ENCODE measurements around the gene PIK3R2. TPM values are rescaled to one million over a fixed set of nuclear protein-coding genes. Genes with fewer than 3 reads are reported as not detected.
A peak's percentile ranks its signal among the peaks of the same experiment; 100 is the strongest.

The PIK3R2 gene
- total and polyA plus RNA-seq, 2 experiments from 2014 or later: 8.5 to 66.6 TPM

- no peaks in the 10 kb centered on the region for H3K9me2 ChIP-seq (ENCODE audit: insufficient read depth)
- H3K36me3 Mint-ChIP-seq (ENCODE audit: low read depth): no peaks in the 10 kb centered on the region; the same call in 2 of the 3 replicates
- no peaks in the 10 kb centered on the region for H3K79me2 ChIP-seq (replicated peaks; ENCODE audit: insufficient read depth)
- no peak for TF ChIP-seq ZNF331 (CRISPR knock-in tag; IDR thresholded peaks at IDR 0.05; ENCODE audit: low read depth)
- no peak for TF ChIP-seq EZH2phosphoT487 (IDR thresholded peaks at IDR 0.05; ENCODE audit: unreplicated experiment)
- no peak for TF ChIP-seq STAT1 (IDR thresholded peaks at IDR 0.05; ENCODE audit: unreplicated experiment)
- TF ChIP-seq CREB1 (CRISPR knock-in tag; IDR thresholded peaks at IDR 0.05; ENCODE audit: low read depth): no peak
- H3K4me2 ChIP-seq: peak overlapping the region; percentile 95
- H3K4me3 Mint-ChIP-seq: peak overlapping the region; percentile 75
- peaks cover 24% of the 10 kb centered on the region for H3K27me3 Mint-ChIP-seq (ENCODE audit: insufficient read depth, low read depth, poor library complexity)
- no peaks in the 10 kb centered on the region for H3K9me3 Mint-ChIP-seq
- no peak overlapping the region for H3K27ac ChIP-seq (ENCODE audit: low read depth)
- no peaks in the 10 kb centered on the region for H4K20me1 ChIP-seq (replicated peaks; ENCODE audit: insufficient read depth)
- peak; percentile 75 for DNase-seq (ENCODE audit: low spot score)
- H3K4me1 ChIP-seq (ENCODE audit: insufficient read depth): peaks cover 6% of the 10 kb centered on the region; the same call in 1 of the 2 replicates
- ATAC-seq: no peak; the same call in 1 of the 3 replicates
- H3F3A ChIP-seq (replicated peaks; ENCODE audit: low read depth): peaks cover 11% of the 10 kb centered on the region; the same call in 1 of the 2 replicates
- peaks cover 9% of the 10 kb centered on the region for H3K4me1 Mint-ChIP-seq
- peak overlapping the region; percentile 92; the same call in 1 of the 2 replicates for H2AFZ ChIP-seq
- peaks cover 22% of the 10 kb centered on the region for H3K27me3 ChIP-seq (ENCODE audit: insufficient read depth)
- H3K27ac Mint-ChIP-seq: no peak overlapping the region
- H3K36me3 ChIP-seq (ENCODE audit: insufficient read depth): no peaks in the 10 kb centered on the region
- peak overlapping the region; percentile 90 for H3K4me3 ChIP-seq
These were observed 42.2 kb upstream of the PIK3R2 start for GRCh38 chr19:18110609-18111232.

DNA sequence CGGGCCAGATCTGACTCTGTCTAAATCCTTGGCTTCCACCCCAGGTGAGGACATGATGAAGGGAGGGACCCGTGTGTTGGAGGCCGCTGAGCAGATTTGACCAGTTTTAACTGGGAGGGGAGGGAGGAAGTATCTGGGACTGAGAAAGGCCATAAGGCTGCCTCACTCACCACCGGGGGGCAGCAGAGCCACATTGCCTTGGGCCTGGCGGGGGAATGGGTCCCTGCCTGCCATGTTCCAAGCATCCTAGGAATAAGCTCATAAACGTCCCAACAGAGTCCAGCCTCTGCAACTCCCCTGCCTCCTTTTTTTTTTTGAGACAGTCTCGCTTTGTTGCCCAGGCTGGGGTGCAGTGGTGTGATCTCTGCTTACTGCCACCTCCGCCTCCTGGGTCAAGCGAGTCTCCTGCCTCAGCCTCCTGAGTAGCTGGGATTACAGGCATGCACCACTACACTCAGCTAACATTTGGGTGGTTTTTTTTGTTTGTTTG is 39.9 kb upstream of the PIK3R2 start:
- TF ChIP-seq CREB1 (CRISPR knock-in tag; IDR thresholded peaks at IDR 0.05; ENCODE audit: low read depth): no peak
- peak; percentile 75 to 97 for TF ChIP-seq CTCF (conservative IDR thresholded peaks at IDR 0.05; ENCODE audit: low read depth in 2 of 2)
- DNase-seq (ENCODE audit: low spot score) (peak; percentile 94), ATAC-seq (peak; percentile 55)
- peaks cover 21% of the 10 kb centered on the region for H3K27me3 ChIP-seq (ENCODE audit: insufficient read depth)
- H4K20me1 ChIP-seq (replicated peaks; ENCODE audit: insufficient read depth): no peaks in the 10 kb centered on the region
- H3K36me3 ChIP-seq (ENCODE audit: insufficient read depth): no peaks in the 10 kb centered on the region
- H3K9me2 ChIP-seq (ENCODE audit: insufficient read depth): no peaks in the 10 kb centered on the region
- Mint-ChIP-seq H3K9me3 (no peaks in the 10 kb centered on the region), H3K4me3 (no peak overlapping the region; the same call in 2 of the 3 replicates), H3K27ac (no peak overlapping the region), H3K36me3 (ENCODE audit: low read depth) (no peaks in the 10 kb centered on the region; the same call in 2 of the 3 replicates), H3K27me3 (ENCODE audit: insufficient read depth, low read depth, poor library complexity) (peaks cover 25% of the 10 kb centered on the region), H3K4me1 (peaks cover 13% of the 10 kb centered on the region)
- no peaks in the 10 kb centered on the region for H3K79me2 ChIP-seq (replicated peaks; ENCODE audit: insufficient read depth)
- H3K4me3 ChIP-seq: no peak overlapping the region
- peaks cover 11% of the 10 kb centered on the region; the same call in 1 of the 2 replicates for H3F3A ChIP-seq (replicated peaks; ENCODE audit: low read depth)
- H3K4me2 ChIP-seq: no peak overlapping the region
- H3K27ac ChIP-seq (ENCODE audit: low read depth): no peak overlapping the region
- H2AFZ ChIP-seq: no peak overlapping the region
- H3K4me1 ChIP-seq (ENCODE audit: insufficient read depth): peaks cover 11% of the 10 kb centered on the region; the same call in 1 of the 2 replicates

- Mint-ChIP-seq H3K27me3 (ENCODE audit: insufficient read depth, low read depth, poor library complexity) (peaks cover 24% of the 10 kb centered on the region), H3K4me1 (peaks cover 13% of the 10 kb centered on the region), H3K27ac (no peak overlapping the region), H3K9me3 (no peaks in the 10 kb centered on the region), H3K36me3 (ENCODE audit: low read depth) (no peaks in the 10 kb centered on the region; the same call in 2 of the 3 replicates), H3K4me3 (no peak overlapping the region)
- no peak overlapping the region for H3K27ac ChIP-seq (ENCODE audit: low read depth)
- H3K4me3 ChIP-seq: no peak overlapping the region
- H3K36me3 ChIP-seq (ENCODE audit: insufficient read depth): no peaks in the 10 kb centered on the region
- H3K79me2 ChIP-seq (replicated peaks; ENCODE audit: insufficient read depth): peaks cover 6% of the 10 kb centered on the region
- H4K20me1 ChIP-seq (replicated peaks; ENCODE audit: insufficient read depth): no peaks in the 10 kb centered on the region; the same call in 1 of the 2 replicates
- H3K27me3 ChIP-seq (ENCODE audit: insufficient read depth): peaks cover 13% of the 10 kb centered on the region
- H3K4me2 ChIP-seq: no peak overlapping the region
- no peak overlapping the region for H2AFZ ChIP-seq
- H3F3A ChIP-seq (replicated peaks; ENCODE audit: low read depth): peaks cover 11% of the 10 kb centered on the region; the same call in 1 of the 2 replicates
- H3K9me2 ChIP-seq (ENCODE audit: insufficient read depth): no peaks in the 10 kb centered on the region
- DNase-seq (ENCODE audit: low spot score) (no peak), ATAC-seq (no peak)
- H3K4me1 ChIP-seq (ENCODE audit: insufficient read depth): peaks cover 16% of the 10 kb centered on the region; the same call in 1 of the 2 replicates
- TF ChIP-seq, protein P1, sequence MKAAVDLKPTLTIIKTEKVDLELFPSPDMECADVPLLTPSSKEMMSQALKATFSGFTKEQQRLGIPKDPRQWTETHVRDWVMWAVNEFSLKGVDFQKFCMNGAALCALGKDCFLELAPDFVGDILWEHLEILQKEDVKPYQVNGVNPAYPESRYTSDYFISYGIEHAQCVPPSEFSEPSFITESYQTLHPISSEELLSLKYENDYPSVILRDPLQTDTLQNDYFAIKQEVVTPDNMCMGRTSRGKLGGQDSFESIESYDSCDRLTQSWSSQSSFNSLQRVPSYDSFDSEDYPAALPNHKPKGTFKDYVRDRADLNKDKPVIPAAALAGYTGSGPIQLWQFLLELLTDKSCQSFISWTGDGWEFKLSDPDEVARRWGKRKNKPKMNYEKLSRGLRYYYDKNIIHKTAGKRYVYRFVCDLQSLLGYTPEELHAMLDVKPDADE (IDR thresholded peaks at IDR 0.05): no peak
- no peak for TF ChIP-seq EZH2 (IDR thresholded peaks at IDR 0.05; ENCODE audit: low read depth, unreplicated experiment)
- TF ChIP-seq EZH2phosphoT487 (IDR thresholded peaks at IDR 0.05; ENCODE audit: unreplicated experiment): no peak
- TF ChIP-seq ZNF331 (CRISPR knock-in tag; IDR thresholded peaks at IDR 0.05; ENCODE audit: low read depth): no peak
- TF ChIP-seq ZNF114 (CRISPR knock-in tag; IDR thresholded peaks at IDR 0.05): no peak
- TF ChIP-seq JUNB (IDR thresholded peaks at IDR 0.05; ENCODE audit: unreplicated experiment): no peak
- TF ChIP-seq STAT1 (IDR thresholded peaks at IDR 0.05; ENCODE audit: unreplicated experiment): no peak
- TF ChIP-seq CTCF (conservative IDR thresholded peaks at IDR 0.05; ENCODE audit: low read depth in 2 of 2): no peak
These were observed 39.1 kb upstream of the PIK3R2 start for GRCh38 chr19:18113827-18114226.

All from GM23338 (cell line).